HG03457 (cell line): ENCODE results near the gene FCN2.

Experiments
- ATAC-seq: cut with Tn5 transposase; IDR thresholded peaks from one replicate; pipeline ENCODE4 v1.9.1; 2021; ENCODE audit warnings: moderate number of reproducible peaks; ENCODE audit not compliant: unreplicated experiment

Gene FCN2

DNA sequence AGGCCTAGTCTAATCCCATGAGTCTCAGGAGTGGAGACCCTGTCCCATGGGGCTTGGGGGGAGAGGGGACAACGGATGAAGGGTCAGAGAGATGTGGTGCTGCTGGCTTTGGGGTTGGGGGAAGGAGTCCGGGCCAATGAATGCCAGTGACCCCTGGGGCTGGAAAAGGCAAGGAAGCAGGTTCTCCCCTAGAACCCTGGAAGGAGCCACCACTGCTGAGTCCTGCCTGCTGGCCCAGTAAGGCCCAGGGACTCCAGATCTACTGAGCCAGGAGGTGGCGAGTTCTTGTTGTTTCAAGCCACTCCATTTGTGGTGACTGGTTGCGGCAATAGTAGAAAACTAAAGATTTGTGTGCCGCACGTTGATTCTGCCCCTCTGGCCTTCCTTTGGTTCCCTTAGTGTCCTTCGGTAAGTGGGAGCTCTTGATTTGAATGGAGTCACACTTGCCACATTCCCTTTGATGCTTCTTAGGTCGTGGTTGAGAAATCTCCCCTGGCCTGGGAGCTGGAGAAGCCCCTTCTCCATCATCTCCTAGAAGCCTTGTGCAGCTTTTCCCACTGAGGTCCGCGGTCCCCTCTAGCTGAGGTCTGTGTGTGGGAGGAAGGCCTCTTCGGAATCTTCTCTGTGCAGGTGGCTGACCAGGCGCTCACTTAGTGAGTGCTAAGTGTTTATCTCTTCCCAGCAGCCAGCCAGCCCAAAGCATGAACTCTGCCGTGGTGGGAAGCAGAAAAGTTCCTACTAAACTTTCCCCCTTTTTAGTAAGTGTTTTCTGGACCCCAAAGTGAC, 28.1 kb downstream of the FCN2 start:
- no peak for ATAC-seq

DNA sequence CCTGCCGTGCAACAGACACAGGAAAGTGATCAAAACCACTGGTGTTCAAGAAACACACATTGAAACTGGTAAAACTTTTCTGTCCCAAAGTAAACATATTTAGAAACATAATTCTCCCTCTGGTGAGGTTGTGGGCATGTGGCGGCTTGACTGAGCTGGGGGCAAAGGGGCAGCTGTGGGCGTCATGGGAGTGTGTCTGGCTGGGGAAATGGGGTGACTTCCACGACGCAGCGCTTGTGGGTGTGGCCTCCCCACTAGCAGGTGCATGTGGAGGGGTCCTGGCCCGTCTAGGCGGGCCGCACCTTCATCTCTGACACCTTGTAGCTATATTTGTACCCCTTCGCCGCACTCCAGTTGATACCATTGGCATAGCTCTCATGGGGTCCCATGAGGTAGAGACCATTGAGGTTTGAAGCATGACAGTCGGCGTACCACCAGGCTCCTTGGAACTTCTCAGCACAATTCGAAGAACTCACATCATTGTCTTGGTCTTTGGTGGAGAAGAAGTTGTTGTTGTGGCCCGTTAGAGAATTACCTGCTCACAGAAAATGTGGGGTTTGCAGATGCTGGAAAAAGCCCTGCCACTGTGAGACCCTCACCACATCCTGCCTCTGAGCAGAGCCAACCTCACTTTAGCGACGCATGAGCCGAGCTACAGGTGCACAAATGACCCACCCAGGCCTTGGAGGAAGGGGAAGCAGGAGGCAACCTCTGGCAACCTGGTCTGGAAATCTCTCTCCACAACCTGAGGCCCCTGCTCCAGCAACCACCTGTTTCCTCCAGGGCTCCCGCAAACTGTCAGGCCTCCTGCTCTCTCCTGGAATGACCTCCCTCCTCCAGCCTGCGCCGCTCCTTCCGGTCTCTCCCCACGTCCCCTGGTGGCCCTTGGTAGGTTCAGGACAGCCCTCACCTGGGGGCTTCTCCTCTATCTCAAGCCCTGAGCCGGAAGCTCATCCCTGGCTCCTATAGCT, 29.2 kb downstream of the FCN2 start:
- ATAC-seq = no peak

DNA sequence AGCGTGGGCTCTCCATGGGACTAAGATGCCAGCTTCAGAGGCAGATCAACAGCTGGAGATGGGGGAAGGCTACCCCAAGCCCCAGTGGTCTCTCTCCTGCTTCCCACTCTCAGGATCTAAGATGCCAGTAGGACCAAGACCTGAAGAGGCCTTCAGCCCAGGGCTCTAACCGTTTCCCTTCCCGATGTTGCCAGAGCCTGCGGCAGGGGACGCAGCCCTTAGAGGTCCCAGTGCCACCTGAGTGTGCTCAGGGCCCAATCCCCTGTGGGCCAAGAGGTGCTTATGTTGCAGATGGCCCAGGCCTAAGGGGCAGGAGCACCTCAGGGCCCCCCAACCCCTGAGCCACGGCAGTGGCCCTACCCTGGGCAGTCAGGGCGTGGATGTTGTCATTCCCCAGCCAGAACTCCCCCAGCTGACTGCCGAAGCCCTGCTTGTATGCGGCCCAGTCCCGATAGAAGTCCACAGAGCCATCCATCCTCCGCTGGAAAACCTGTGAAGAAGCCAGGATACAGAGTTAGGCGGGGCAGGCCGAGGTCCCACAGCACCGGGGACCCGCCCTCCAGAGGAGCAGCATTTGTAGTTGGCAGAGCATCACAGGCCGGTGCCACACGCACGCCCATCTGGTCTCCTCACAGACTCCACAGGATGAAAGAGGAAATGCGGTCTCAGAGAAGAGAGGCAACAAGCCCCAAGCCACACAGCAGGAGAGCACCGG, 31.7 kb downstream of the FCN2 start:
- ATAC-seq = no peak

DNA sequence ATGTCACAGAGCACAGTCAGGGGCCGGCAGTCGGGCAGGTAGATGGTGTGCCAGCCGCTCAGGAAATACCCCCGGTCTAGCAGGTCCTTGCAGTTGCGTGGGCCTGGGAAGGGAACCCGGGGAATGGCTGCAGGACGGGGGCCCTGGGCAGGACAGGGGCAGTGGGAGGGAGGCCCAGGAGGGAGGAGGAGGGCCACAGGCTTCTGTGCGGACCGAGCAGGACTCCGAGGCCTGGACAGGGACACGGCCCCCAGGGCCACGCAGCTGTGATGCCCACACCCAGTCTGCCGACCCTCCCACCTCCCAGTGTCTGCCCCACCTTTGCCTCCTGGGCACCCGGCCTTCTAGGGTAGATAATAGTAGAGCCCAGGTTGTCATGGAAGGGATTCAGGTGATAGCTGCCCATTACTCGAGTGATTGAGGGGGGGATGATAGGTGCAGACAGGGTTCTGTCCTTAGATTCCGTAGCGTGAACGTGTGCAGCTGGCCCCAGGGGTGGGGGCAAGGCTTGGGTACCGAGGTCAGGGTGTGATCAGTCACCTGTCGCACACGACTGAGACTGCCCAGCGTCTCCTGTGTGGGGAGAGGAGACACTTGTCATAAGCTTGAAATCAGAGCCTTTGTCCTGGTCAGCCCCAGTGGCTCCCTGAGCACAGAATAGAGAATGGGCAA, 32.6 kb downstream of the FCN2 start:
- ATAC-seq = no peak

DNA sequence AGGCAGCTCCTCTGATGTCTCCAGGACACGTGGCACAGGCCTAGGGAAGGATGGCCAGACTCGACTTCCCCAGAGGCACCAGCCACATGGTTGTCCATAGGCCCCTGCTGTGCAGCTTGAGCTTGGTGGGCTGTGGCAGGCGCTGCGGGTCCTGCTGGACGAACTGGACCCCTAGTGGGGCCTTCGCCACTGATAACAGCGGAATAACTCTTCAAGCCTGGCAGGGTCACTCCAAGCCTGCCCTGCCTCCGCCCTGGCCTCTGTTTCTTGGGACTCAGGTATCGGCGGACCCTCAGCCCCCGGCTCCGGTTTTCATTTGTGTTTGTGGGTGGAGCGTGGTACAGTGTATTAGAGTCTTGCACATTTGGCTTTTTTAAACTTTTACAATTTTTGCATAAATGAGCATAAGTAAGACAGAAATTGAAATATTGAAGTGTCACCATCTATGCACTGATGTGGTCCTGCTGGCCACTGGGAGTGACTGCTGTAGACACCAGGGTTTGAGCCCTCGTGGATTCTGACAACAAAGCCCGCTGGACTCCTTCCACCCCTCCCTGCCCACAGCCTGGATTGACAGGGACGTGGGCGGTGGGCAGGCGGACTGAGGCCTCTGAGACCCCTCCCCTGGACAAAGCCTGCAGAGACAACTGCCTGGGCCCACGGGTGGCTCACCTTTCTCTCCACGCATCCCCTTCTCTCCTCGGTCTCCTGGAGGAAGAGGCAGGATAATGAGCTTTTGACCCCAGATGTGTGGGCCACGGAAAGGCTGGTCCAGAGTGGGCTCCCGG, 33.3 kb downstream of the FCN2 start:
- no peak for ATAC-seq

DNA sequence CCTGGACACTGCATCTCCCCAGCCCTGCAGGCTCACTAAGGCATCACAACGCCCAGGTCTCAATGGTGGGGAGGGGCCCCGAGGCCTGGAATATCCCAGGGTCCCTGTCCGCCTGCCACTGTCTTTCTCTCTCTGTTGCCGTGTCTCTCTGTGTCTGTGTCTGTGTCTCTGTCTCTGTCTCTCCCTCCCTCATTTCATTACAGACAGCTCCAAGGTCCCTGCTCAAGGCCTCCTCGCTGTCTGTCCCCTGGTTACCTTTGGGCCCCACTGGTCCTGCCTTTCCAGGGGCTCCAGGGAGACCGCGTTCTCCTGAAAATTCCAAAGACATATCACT, 33.9 kb downstream of the FCN2 start:
- no peak for ATAC-seq

DNA sequence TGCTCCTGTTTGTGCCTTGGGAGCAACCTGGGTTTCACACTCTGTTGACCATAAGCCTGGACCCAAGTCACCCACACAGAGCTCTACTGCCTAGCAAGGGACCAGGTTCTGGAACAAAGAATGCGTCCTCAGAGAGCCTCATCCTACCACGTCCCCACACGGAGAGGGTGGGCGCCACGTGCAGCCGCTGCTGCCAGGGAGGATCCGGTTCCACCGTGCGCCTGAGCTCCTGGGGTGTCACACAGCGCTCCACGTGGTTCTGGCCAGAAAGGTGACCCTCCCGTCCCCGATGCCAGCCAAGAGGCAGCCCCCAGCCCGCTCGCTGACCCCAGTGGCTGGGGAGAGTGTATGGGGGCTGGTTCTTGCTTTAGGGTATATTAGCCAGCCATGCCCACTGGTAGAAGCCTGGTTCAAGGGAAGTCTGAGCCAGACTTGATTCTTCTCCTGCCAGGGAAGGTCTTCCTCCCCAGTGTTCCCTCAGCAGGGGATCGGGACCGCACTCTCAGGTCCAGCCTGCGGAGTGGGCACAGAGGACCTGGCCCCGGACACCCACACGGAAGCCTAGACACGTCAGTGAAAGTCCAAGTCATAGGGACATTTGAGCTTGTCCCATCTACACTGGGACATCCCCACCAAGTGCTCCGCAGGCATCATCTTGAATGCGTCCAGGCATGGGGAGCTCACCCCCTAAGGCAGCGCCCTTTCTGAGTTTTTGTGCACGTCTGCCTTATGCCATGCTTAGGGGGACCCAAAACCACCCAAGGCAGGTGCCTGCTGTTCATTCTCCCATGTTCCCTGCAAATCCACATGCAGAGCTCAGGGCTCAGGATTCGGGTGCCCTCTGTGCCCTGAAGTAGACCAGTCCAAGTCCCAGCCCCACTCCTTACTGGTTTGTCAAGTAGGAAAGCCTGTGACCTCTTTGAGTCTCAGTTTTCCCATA, 34.7 kb downstream of the FCN2 start:
- ATAC-seq = no peak

DNA sequence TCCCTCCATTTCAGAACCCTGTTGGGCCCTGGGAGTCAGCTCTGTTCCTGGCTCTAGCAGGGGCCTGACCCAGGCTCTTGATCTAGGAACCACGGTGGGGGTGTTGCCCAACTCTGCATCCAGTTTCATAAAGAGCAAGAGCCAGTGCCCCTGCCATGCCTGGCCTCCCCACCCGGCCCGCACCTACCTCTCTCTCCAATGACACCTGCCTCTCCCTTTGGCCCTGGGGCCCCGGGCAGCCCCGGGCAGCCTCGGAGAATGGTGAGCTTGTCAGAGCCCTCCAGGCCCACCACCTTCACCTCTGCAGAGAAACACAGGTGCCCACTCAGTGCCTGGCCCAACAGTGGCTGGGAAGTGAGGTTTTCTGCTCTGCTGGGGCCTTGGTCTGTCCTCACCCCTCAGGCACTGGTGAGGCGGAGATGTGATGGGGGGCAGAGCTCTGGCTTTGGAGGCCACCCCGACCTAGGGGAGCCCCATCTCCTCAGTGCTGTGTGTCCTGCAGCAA, 35.6 kb downstream of the FCN2 start:
- no peak for ATAC-seq

DNA sequence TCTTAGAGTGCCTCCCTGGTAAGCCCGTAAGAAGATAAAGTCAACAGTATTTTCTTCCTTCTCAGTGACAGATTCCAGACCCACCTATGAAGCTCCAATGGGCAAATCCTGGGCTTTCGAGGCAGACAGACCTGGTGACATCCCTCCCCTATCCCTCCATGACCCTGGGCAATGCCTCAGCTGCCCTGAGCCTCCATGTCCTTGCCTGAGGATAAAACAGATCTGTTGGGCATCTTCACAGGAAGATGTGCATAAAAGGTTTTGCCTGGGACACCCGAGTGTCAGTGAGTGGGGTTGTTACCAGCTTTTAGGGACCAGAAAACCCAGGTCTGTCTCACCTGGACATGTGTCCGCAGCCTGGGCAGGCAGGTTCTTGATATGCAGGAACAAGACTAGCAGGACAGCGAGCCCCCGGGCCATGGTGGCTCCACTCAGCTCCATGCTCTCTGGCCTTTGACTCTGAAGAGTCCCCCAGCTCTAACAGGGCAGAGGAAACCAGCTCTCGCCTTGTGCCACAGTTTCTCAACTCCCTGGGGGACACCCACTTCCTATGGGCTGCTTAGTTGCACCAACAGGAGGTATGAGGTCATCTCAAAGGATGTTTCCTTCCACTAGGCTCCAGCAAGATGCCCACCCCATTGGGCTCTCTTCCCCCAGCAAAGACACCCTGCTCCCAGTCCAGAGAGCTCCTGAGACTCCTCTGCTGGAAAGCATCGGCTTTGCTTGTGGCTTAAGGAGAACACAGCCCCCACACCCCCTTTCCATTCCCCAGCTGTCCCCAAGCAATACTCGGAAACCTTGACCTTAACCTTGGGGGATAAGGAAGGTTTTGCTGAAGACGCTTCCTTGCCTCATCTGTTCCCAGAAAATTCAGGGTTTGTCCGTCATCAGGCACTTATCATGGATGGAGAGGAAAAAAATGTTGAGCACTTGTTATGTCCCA, 37.1 kb downstream of the FCN2 start, which contains the start of gene FCN1:
Gene FCN1, minus strand, starts transcription at position 482 of the 943 bp plus-strand sequence. Its CDS starts 41 bp downstream, at position 441.
- ATAC-seq = no peak

DNA sequence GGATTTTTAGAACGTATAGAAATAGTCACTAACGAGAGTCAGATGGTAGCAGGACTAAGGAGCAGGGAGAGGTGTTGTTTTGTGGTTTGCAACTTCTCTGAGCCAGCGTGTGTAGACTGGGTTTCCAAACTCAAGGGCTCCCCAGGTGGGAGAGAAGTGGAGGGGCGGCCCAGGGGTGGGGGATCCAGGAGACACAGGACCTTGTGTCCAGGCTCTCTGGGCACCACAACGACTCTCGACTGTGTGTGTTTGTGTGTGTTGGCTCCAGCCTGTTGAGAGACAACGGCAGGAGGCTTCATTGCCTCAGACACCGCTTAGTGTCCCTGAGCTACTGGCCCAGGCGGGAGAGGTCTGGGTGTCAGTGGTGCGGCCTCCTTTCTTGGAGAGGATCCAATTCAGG, 38.0 kb downstream of the FCN2 start:
- no peak for ATAC-seq

DNA sequence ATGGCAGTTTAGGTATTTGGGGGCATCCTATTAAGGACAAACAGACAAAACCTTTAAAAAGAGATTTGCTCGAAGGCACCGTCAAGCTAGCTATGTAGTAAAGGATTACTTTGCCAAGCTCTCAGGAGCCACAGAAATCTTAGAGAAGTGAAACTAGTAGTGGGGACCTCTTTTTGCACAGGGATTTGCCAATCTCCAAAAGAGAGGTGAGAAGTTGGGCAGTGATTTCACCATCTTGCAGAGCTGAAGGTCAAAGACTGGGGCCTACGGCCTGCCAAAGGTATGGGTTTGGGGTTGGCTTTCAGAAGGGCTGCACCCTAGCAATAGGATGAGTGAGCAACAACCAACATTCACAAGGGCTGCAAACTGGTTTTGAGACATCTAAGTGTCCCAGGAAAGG, 38.7 kb downstream of the FCN2 start:
- ATAC-seq = no peak

DNA sequence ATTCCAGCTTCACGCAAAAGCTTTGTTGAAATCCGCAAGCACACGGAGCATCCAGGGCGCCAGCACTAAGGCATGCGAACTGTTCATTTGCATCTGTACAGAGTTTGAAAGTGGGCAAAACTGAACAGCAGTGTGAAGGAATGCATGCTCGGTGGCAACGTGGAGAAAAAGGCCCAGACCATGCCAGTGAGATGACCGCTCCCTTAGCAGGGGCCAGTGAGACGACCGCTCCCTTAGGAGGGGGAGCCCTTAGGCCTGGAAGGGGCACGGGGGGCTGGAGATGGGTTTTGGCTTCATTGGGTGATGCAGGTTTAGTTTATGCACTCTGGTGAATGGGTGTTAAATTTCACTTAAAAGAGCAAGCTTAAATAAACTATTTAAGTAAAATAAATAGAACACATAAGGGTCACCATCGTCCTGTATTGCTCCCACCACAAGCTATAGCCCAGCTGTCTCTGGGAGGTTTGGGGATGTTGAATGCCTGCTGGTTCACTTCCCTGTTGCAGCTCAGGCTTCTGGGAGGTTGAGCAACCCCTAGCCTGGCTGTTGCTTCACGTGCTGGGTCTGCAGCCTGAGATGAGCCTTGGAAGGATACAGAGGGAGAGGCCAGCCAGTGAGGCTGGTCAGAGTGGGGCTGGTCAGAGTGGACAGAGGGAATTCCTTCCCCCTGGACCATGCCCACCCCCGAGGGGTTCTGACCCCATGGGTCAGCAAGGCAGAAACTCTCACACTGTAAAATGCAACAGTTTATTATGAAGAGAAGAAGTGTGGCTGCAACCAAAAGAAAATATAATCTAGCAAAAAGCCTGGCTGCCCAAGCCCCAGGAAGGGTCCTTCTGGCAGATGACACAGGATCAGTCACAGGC, 41.7 kb downstream of the FCN2 start:
- ATAC-seq = no peak

DNA sequence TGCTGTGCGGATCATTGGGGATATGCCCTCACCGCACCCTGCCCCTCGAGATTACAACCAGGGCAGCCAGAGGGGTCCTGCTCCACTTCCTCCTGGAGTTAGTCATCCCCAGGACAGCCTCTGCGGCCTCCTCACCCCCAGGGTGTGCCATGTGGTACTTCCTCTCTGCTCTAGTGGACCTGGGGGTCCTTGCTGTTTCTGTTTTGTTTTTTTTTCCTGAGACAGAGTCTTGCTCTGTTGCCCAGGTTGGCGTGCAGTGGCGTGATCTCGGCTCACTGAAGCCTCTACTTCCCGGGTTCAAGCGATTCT, 42.3 kb downstream of the FCN2 start:
- ATAC-seq = no peak

DNA sequence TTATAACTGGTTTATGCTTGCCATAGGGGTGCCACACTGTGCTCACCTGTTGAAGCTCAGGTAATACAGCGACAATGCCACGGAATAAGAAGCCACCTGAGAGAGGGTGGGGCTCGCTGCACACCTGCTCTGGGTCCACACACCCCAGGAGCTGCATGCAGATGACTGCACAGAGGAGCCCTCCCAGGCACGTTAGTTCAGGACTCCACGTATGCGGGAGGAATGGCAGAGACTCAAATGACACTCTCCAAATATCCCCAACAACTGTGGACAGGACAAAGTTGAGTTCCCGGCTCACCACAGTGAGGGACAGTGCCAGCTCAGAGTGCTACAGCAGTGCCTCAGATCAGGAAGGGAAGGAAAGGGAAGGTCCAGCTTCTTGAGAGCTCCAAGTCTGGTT, 42.9 kb downstream of the FCN2 start:
- ATAC-seq = no peak

DNA sequence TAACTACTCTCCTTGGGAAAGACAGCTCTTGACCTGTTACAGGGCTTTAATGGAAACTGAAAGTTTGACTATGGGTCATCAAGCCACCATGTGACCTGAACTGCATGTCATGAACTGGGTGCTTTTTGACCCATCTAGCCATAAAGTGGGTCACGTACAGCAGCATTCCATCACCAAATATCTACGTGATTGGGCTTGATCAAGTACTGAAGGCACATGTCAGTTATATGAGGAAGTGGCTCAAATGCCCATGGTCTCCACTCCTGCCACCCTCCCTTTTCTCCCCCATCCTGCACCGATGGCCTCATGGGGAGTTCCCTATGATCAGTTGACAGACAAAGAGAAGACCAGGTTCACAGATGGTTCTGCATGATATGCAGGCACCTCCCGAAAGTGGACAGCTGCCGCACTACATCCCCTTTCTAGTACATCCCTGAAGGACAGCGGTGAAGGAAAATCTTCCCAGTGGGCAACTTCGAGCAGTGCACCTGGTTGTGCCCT, 44.5 kb downstream of the FCN2 start:
- no peak for ATAC-seq

DNA sequence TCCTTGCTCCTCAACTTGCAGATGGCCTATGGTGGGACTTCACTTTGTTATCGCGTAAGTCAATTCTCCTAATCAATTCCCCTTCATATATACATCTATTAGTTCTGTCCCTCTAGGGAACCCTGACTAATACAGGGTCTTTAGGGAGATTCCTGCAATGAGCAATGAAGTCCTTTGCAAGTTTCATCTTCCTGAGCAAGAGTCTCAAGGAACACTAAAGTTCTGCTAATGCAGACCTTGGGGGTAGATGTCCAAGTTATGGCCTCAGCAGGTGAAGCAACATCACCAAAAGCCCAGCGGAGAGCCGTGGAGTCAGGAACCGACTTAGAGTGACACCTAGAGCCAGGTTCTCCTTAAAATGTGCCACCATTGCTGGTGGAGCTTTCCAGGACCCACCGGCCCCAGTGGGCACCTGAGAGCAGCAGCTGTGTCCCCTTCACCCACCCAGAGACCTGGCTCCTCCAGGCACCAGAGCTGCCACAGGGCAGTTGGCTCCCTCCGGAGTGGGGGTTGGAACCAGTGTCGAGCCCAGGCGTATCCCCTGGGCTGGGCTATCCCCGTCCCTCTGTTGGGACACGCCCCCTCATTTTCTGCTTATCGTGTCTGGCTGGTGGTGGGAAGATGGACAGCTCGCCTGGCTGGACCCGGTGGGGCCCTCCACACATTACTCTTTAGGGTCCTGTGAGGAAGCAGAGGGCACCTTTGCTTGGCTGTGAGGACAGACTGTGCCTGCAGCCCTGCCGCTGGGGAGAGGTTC, 48.0 kb downstream of the FCN2 start:
- ATAC-seq = no peak
